Esophagus (tissue), 2 donors: Measurements from ENCODE around the gene ZNF561. TPM values are rescaled to one million over a fixed set of nuclear protein-coding genes. Genes with fewer than 3 reads are reported as not detected.
"Not testable (repeated sequence)": the region's sequence is repeated elsewhere in the genome, so short reads cannot be mapped to it uniquely, and the experiment has no call there.

ENCODE experiments used
- H3K27ac ChIP-seq, 2 donors: one replicate each; pipeline ENCODE4 v1.5.1; 2013; ENCODE audit warnings: low read depth in 2 of 2, mild to moderate bottlenecking in 2 of 2, inconsistent platforms in 1 of 2, low read length in 1 of 2, moderate library complexity in 1 of 2
- H3K27me3 ChIP-seq, 2 donors: one replicate each; pipeline ENCODE4 v1.6.1; 2013; ENCODE audit warnings: low read length in 2 of 2, control low read depth in 1 of 2, mild to moderate bottlenecking in 1 of 2; ENCODE audit not compliant: insufficient read depth in 2 of 2, control insufficient read depth in 1 of 2
- H3K36me3 ChIP-seq, 2 donors: one replicate each; pipeline ENCODE4 v1.6.1; 2013; ENCODE audit warnings: low read length in 1 of 2; ENCODE audit not compliant: control insufficient read depth in 2 of 2, insufficient read depth in 2 of 2
- H3K4me1 ChIP-seq, 2 donors: one replicate each; pipeline ENCODE4 v1.6.1; 2013; ENCODE audit warnings: low read length in 1 of 2; ENCODE audit not compliant: control insufficient read depth in 2 of 2, insufficient read depth in 2 of 2
- H3K4me3 ChIP-seq, 2 donors: one replicate each; pipeline ENCODE4 v1.5.1; 2013; ENCODE audit warnings: low read length in 2 of 2, mild to moderate bottlenecking in 2 of 2, low read depth in 1 of 2, moderate library complexity in 1 of 2
- H3K9me3 ChIP-seq, 2 donors: one replicate each; pipeline ENCODE4 v1.6.1; 2013; ENCODE audit warnings: mild to moderate bottlenecking in 2 of 2, low read depth in 1 of 2, low read length in 1 of 2, moderate library complexity in 1 of 2; ENCODE audit not compliant: control insufficient read depth in 2 of 2, insufficient read depth in 1 of 2
- WGBS, 2 donors: extraction: QIAGEN DNeasy Blood & Tissue Kit; methylation state at CpG; one replicate each; pipeline ENCODE4 v1.1.7; 2013; 5-methylcytosine and 5-hydroxymethylcytosine counted together
- polyA plus RNA-seq, 2 donors: library from polyadenylated mRNA; stranded (reverse); fragments of 200-250 nt; gene quantifications; one replicate each; pipeline ENCODE4 v1.2.3, GENCODE V29; 2013
- donor health status: healthy with polysubstance abuse.
- donor health status: Bipolar disorder and iron deficiency.

The ZNF561 gene
- polyA plus RNA-seq, 2 donors: 25.4 to 27.0 TPM

DNA sequence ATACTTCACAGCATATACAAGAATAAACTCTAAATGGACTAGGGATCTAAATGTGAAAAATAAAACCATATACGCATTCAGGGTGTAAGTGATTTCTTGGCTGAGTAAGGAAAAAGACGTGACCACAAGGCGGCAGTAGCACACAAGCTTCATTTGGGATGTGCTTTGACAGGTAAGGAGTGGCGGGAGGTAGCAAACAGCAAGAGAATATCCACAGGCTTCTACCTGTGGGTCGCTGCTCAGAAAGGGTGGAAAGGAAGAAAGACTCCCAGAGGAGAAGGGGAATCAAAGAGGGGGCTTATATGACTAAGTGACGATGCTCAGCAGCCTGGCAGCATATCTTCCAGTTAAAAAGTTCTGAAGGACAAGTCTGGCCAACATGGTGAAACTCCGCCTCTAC is 34.3 kb downstream of the ZNF561 start:
- Histone ChIP-seq H3K4me3 (no peak overlapping the region), H3K27me3 (no peaks in the 10 kb centered on the region), H3K4me1 (no peaks in the 10 kb centered on the region), H3K27ac (no peak overlapping the region), H3K36me3 (no peaks in the 10 kb centered on the region), H3K9me3 (no peaks in the 10 kb centered on the region)
- WGBS, 2 donors: 15 to 17% methylated on average over 7 of the region's 7 CpGs

DNA sequence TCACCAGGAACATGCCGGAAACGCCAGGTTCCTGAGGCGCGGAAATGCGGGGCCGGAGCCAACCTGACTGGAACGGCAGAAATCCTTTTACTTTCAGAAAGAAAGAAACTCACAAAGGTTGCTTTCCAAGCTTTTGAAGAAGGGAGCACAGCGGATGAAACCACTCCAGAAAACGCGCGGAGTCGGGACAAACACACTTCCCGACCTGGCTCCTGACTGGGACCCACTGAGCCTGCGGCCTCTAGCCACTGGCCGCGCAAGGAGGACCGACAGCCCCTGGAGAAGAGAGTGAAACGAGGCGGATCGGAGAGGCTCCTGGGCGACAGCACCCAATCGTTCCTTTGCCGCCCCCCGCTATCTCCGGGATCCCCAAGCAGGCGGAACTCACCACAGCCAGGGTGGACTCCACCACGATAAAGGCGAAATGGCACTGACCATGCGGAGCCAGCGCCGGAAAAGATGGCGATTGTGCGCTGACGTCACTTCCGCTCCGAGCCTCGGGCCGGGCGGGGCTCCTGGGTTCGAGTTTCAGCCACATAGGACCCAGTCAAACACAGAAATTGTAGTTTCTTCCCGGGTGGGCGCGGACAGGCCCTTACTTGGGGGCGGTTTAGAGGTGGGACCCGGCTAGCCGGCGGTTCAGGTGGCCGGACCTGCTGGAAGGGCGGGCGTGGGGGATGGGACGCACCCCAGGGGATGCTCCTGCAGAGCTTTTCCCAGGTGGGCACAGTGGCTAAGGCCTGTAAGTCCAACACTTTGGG is 36.8 kb downstream of the ZNF561 start, which contains the start of gene ZNF121:
Gene ZNF121, minus strand, starts transcription at position 432 of the 761 bp plus-strand sequence. CDS start 16,407 bp downstream, outside the sequence.
- Histone ChIP-seq H3K9me3 (no peaks in the 10 kb centered on the region), H3K4me1 (no peaks in the 10 kb centered on the region), H3K27me3 (no peaks in the 10 kb centered on the region), H3K36me3 (peaks cover 0 to 3% of the 10 kb centered on the region in 2 donors), H3K27ac (peak within 1 kb of the TSS; percentile 91 to 97), H3K4me3 (peak within 1 kb of the TSS; percentile 90 to 93)
- 0 to 1% methylated on average over 50 to 51 of the region's 51 CpGs for WGBS, 2 donors

DNA sequence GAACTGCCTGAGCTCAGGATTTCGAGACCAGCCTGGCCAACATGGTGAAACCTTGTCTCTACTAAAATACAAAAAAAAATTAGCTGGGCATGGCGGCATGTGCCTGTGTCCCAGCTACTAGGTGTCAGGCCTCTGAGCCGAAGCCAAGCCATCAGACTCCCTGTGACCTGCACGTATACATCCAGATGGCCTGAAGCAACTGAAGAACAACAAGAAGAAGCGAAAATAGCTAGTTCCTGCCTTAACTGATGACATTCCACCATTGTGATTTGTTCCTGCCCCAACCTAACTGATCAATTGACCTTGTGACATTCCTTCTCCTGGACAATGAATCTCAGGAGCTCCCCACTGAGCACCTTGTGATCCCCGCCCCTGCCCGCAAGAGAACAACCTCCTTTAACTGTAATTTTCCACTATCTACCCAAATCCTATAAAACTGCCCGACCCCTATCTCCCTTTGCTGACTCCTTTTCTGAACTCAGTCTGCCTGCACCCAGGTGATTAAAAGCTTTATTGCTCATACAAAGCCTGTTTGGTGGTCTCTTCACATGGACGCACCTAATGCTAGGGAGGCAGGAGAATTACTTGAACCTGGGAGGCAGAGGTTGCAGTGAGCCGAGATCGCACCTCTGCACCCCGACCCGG is 38.8 kb downstream of the ZNF561 start:
- not testable (repeated sequence) for H3K9me3 ChIP-seq, H3K4me1 ChIP-seq, H3K27ac ChIP-seq, H3K27me3 ChIP-seq, H3K4me3 ChIP-seq, H3K36me3 ChIP-seq
- 89 to 92% methylated on average over 13 of the region's 13 CpGs for WGBS, 2 donors

DNA sequence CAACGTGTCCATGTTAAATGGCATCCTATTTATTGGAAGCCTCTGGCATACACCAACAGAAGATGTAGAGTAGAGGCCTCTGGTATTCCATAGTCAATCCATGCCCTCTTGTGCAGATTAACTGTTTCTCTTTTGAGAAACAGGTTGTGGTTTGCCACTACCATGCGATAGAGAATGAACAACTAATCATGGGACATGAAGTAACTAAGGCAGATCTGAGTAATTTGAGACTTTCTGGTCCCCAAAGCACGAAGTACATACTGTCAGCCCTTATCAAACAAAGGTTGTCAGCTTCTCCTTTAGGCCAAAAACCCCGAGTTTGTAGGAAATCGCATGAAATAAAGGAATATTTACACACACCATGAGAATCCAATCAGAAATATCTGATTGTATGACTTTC is 40.3 kb downstream of the ZNF561 start:
- no peaks in the 10 kb centered on the region for H3K27me3 ChIP-seq
- no peak overlapping the region for H3K4me3 ChIP-seq
- 87 to 90% methylated on average over 5 of the region's 5 CpGs for WGBS, 2 donors
- H3K36me3 ChIP-seq: peaks cover 0 to 6% of the 10 kb centered on the region in 2 donors
- no peaks in the 10 kb centered on the region for H3K4me1 ChIP-seq
- no peak overlapping the region for H3K27ac ChIP-seq
- H3K9me3 ChIP-seq: no peaks in the 10 kb centered on the region

DNA sequence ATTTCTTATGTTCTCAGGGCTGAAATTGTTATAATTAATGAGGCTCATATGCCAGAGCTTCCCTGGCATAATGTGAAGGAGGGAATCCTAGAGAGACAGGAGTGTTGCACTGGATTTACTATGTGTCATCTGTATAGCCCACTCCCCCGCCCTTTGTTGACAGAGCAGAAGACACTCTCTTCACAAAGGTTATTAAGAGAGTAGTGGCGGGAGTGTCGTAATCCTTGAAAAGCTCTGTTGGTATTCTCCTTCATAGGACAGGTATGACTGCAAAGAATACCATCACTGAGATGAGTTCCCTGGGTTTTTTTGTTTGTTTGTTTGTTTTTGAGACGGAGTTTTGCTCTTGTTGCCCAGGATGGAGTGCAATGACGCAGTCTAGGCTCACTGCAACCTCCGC is 50.8 kb downstream of the ZNF561 start:
- 98% methylated on average over 6 of the region's 6 CpGs for WGBS, 2 donors
- Histone ChIP-seq H3K4me3 (no peak overlapping the region), H3K9me3 (peaks cover 31 to 34% of the 10 kb centered on the region in 2 donors), H3K27ac (no peak overlapping the region), H3K4me1 (no peaks in the 10 kb centered on the region), H3K36me3 (peaks cover 15 to 22% of the 10 kb centered on the region in 2 donors), H3K27me3 (no peaks in the 10 kb centered on the region)

DNA sequence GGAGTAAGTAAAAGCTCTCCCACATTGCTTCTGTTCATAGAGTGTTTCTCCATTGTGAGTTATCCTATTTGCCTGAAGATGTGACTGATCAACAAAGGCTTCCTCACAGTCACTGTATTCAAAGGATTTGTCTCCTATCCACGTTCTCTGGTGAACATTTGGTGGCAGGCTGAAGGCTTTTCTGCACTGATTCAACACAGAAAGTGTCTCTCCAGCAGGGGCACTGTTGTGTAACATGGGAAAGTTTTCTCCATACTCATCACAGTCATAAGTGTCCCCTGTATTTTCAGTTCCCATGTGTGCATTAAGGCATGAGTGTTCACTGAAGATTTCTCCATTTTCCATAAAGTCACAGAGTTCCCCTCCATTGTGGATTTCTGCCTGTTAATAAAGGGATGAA is 54.3 kb downstream of the ZNF561 start:
- 97 to 100% methylated on average over 1 of the region's 1 CpG for WGBS, 2 donors
- Histone ChIP-seq H3K27ac (no peak overlapping the region), H3K36me3 (peaks cover 15 to 31% of the 10 kb centered on the region in 2 donors), H3K4me1 (no peaks in the 10 kb centered on the region), H3K27me3 (no peaks in the 10 kb centered on the region), H3K4me3 (no peak overlapping the region), H3K9me3 (peaks cover 26 to 30% of the 10 kb centered on the region in 2 donors)

DNA sequence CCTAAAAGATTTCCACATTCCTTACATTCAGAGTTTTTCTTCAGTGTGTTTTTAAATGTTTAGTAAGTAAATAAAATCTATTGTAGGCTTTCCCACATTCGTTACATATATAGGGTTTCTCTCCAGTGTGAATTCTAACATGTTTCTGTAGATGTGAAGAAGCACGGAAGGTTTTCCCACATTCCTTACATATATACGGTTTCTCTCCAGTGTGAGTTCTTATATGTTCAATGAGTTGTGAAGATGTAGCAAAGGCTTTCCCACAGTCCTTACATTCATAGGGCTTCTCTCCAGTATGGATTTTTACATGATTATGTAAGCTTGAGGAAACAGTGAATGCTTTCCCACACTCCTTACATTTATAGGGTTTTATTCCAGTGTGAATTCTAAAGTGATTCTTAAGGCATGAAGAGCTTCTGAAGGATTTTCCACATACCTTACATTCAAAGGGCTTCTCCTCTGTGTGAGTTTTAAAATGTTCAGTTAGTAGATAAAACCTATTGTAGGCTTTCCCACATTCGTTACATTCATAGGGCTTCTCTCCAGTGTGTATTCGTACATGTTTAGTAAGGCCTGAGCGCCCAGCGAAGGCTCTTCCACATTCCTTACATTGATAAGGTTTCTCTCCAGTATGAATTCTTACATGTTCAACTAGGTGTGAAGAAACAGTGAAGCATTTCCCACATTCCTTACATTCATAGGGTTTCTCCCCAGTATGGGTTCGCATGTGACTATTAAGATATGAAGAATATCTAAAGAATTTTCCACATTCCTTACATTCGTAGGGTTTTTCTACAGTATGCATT is 54.9 kb downstream of the ZNF561 start:
- H3K27ac ChIP-seq: no peak overlapping the region
- no peaks in the 10 kb centered on the region for H3K27me3 ChIP-seq
- H3K4me3 ChIP-seq: no peak overlapping the region
- H3K36me3 ChIP-seq: peaks cover 15 to 31% of the 10 kb centered on the region in 2 donors
- 98% methylated on average over 9 of the region's 9 CpGs for WGBS, 2 donors
- H3K4me1 ChIP-seq: no peaks in the 10 kb centered on the region
- peaks cover 23 to 33% of the 10 kb centered on the region in 2 donors for H3K9me3 ChIP-seq

Other genes starting within 250 kb of the ZNF561 start
- 10 to 100 TPM; 15.5 to 22.7 TPM for gene ZNF266, start 185.7 kb downstream of the ZNF561 start, polyA plus RNA-seq
- under 1 TPM in 1 of 2 donors, not detected in 1; 0.05 TPM for gene ZNF560, start 122.6 kb downstream of the ZNF561 start, polyA plus RNA-seq
- gene ZNF426, start 82.6 kb downstream of the ZNF561 start, polyA plus RNA-seq: 10 to 100 TPM; 13.2 to 17.5 TPM
- 10 to 100 TPM in 1 of 2 donors, 1 to 10 TPM in 1; 4.8 to 10.6 TPM for gene ZNF121, start 36.7 kb downstream of the ZNF561 start, polyA plus RNA-seq
- 10 to 100 TPM; 11.2 to 14.2 TPM for gene ZNF562, start 53.9 kb upstream of the ZNF561 start, polyA plus RNA-seq
- 10 to 100 TPM in 1 of 2 donors, 1 to 10 TPM in 1; 8.4 to 17.5 TPM for gene ZNF846, start 147.5 kb upstream of the ZNF561 start, polyA plus RNA-seq
- 10 to 100 TPM; 14.8 to 15.3 TPM for gene FBXL12, start 197.8 kb upstream of the ZNF561 start, polyA plus RNA-seq
- 1,000 to 10,000 TPM in 1 of 2 donors, 100 to 1,000 TPM in 1; 604 to 1,000 TPM for gene UBL5, start 206.7 kb upstream of the ZNF561 start, polyA plus RNA-seq
- 10 to 100 TPM; 35.0 to 81.7 TPM for gene PIN1, start 214.1 kb upstream of the ZNF561 start, polyA plus RNA-seq